ENCODE measurements around the gene TMBIM6.

GRCh38 chr12:49813131-49813530, 71.8 kb downstream of the TMBIM6 start:
- no peak for TF ChIP-seq CTCF (conservative IDR thresholded peaks at IDR 0.05)
- no peak for TF ChIP-seq ZFX (IDR thresholded peaks at IDR 0.05)

Data from C4-2B (cell line).